H1 (cell line): ENCODE data around the gene GPER1. TPM values are rescaled to one million over a fixed set of nuclear protein-coding genes. Genes with fewer than 3 reads are reported as not detected.

Experiments used
- ASH2L ChIP-seq: fragments of 200-600, 300-600 bp; sonication (generic); IDR thresholded peaks from one replicate; pipeline ENCODE4 v1.7.1; 2017; ENCODE audit warnings: low read length
- BACH1 ChIP-seq: IDR thresholded peaks from 2 replicates; pipeline ENCODE4 v1.6.1; 2012; ENCODE audit warnings: low read length, improper control_type of control experiment
- CBX8 ChIP-seq: fragments of 300-800, 300-1000 bp; sonication (generic); IDR thresholded peaks from 2 replicates; pipeline ENCODE4 v1.7.1; 2016; ENCODE audit warnings: low read depth, low read length, borderline replicate concordance
- CHD1 ChIP-seq: IDR thresholded peaks from 2 replicates; pipeline ENCODE4 v1.6.1; 2012; ENCODE audit warnings: low read depth, low read length, improper control_type of control experiment
- CHD7 ChIP-seq: fragments of 300-600 bp; sonication (generic); IDR thresholded peaks from 2 replicates; pipeline ENCODE4 v1.7.1; 2012; ENCODE audit warnings: low read length, moderate library complexity, mild to moderate bottlenecking, inconsistent platforms; ENCODE audit not compliant: insufficient replicate concordance
- EZH2 ChIP-seq: fragments of 200-600 bp; sonication (generic); IDR thresholded peaks from 2 replicates; pipeline ENCODE4 v1.7.1; 2012; ENCODE audit warnings: low read depth, mild to moderate bottlenecking, moderate library complexity, low read length, inconsistent platforms; ENCODE audit not compliant: severe bottlenecking
- JUND ChIP-seq: IDR thresholded peaks from 2 replicates; pipeline ENCODE4 v1.6.1; 2011; ENCODE audit warnings: mild to moderate bottlenecking, improper control_type of control experiment, low read length
- NRF1 ChIP-seq: IDR thresholded peaks from 2 replicates; pipeline ENCODE4 v1.6.1; 2011; ENCODE audit warnings: mild to moderate bottlenecking, low read depth, low read length, improper control_type of control experiment
- POLR2A ChIP-seq, 2 experiments: IDR thresholded peaks; 1 replicate in 1 of 2; 2 replicates in 1 of 2; pipeline ENCODE4 v1.6.1; 2011; ENCODE audit warnings: low read depth in 2 of 2, low read length in 2 of 2, mild to moderate bottlenecking in 2 of 2; ENCODE audit errors: control extremely low read depth in 1 of 2
- SIX5 ChIP-seq: IDR thresholded peaks from 2 replicates; pipeline ENCODE4 v1.6.1; 2011; ENCODE audit warnings: mild to moderate bottlenecking, low read depth, low read length
- SRF ChIP-seq: IDR thresholded peaks from 2 replicates; pipeline ENCODE4 v1.6.1; 2011; ENCODE audit warnings: mild to moderate bottlenecking, low read depth, low read length, moderate library complexity
- polyA plus RNA-seq, 7 experiments: library from polyadenylated mRNA; depleted of rRNA in 3 of 7; stranded (reverse) in 5 of 7; unstranded in 2 of 7; fragments of >200 nt in 5 of 7; fragments of 200-250 nt in 2 of 7; gene quantifications; 1 replicate in 5 of 7; 2 replicates in 1 of 7; 4 replicates in 1 of 7; pipeline versions ENCODE4 v1.2.1 to v1.2.3, GENCODE V29; 2011 to 2013; ENCODE audit warnings: missing spikeins in 2 of 7, mixed read lengths in 2 of 7
- total RNA-seq: library from RNA; stranded (reverse); fragmentation: NEBNext Ultra II Directional; extraction: Animal tissue kit (Norgen Biotek cat#: 25700); gene quantifications from 2 replicates; pipeline ENCODE4 v1.2.1, GENCODE V29; 2021

The GPER1 gene
- total and polyA plus RNA-seq, 2 of the 8 experiments (the other 6 are each of a cell fraction or from before 2014, with no cell fraction given): 0.24 to 0.47 TPM

DNA sequence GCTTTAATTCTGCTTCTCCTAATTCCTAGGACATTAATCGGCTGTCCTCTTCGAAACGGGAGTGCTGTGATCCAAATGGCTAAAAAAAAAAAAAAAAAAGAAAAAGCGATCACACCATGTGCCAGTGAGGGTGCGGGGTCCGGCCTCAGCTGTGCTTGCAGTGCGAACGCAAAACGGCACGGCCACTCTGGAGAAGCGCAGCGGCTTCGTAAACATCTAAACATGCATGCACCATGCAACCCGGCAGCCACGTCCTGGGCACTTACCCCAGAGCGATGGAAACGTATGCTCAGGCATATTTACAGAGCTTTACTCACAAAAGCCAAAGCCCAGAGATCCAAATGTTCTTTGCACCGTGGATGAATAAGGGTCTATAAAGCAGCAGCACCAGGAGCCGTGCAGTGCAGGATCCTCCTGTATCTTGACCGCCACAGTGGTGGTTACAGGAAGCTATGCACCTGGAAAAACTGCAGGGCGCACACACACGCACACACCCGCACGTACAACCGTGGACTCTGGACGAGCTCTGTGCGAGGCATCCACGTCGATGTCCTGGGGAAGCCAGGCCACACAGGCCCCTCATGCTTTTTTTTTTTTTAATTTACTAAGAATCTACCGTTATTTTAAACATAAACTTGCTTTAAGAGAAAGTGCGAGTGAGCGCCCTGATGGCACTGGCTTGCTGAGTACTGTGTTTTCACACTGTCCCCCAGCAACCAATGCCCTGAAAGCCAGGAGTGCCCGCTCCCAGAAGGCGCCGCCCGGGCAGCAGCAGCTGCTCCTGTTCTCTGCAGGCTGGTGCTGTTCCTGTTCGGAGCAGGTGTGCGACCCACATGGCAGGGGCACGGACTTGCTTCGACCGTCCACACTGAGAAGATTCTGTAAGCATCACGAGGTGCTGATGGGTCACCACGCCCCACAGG, 25.0 kb downstream of the GPER1 start (continued):
- no peak for TF ChIP-seq CHD7
- TF ChIP-seq CBX8: no peak
- no peak for TF ChIP-seq EZH2
- no peak for TF ChIP-seq SRF
- TF ChIP-seq BACH1: no peak
- no peak for TF ChIP-seq ASH2L
- no peak for TF ChIP-seq NRF1
- no peak for TF ChIP-seq SIX5
- TF ChIP-seq JUND: no peak
- TF ChIP-seq CHD1: no peak
- no peak for TF ChIP-seq POLR2A (IDR thresholded peaks at IDR 0.05; ENCODE audit: control extremely low read depth in 1 of 2, low read depth in 2 of 2, low read length in 2 of 2)
